Femur (tissue), 1 donor: ENCODE measurements around the gene STIM2.

Experiments used
- DNase-seq: peaks from one replicate; pipeline ENCODE4 v3.0.0-alpha.2; 2017

The STIM2 gene

GRCh38 chr4:27048429-27049238 lies 188.0 kb downstream of the STIM2 start:
- no peak for DNase-seq

DNA sequence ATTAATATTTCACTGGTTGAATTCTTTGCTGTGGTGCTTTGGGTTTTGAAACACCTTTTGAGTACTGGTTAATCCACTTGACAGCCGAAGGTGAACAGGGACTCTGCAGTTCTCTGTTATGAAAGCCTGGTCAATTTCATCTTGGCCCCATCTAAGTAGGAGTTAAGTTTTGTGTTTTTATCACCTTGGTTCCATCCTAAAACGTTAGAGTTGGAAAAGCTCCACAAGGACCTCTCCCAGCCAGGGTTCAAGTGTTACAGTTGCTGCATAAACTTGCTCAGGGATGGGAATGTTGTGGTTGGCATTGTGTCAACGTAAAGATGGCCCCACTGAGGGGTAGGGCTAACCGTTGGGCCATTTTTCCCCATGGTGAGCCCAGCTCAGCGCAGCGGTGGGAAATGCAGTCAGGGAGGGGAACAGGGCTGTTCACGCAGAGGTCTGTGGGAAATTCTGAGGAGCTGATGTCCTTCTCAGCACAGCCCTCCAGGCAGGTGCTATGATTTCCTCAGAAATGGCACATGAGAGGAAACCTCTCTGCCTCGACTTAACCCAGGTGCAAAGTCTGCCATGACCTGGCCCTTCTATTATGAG lies 188.7 kb downstream of the STIM2 start:
- DNase-seq: no peak

DNA sequence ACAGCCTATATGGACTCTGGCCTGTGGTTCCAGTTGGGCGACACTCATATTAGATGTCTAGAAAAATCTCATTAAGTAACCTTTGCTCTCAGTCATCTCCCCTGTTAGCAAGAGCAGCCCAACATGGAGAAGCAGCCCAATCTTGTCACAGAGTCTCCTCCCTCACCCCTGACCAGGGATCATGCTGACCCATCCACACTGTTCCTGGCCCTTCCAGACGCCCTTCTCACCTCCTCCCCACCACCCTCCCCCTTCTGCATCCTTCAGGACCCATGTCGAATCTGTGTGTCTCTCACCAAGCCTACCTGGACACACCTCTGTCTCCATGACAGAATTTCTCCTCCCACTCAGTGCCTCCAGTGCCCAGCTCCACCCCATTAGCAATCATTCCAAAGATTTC lies 190.1 kb downstream of the STIM2 start:
- no peak for DNase-seq

DNA sequence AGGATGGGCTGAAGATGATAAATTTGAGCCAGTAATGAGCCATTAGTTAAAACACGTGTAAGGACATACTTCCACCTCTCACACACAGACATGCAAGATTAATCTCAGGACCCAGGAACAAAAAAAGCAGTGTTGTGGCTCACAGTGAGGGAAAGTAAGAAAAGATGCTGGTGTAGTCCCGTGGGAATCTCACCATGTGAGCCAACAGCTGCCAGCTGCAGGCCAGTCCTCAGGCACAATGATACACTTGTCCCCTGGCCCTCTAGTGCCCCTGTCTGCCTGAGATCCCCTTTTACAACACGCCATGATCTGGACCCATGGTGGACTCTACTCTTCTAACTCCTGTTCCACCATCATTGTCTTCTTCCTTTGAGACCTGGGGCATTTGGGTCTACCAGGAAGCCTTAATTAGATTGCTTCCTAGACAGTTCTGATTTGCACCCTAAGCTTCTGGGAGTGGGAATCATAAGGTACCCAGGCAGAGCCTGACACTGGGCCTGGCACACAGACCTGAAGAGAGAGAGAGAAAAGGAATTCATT lies 194.7 kb downstream of the STIM2 start:
- no peak for DNase-seq

- no peak for DNase-seq
These were observed 195.6 kb downstream of the STIM2 start for GRCh38 chr4:27056281-27056680.

DNA sequence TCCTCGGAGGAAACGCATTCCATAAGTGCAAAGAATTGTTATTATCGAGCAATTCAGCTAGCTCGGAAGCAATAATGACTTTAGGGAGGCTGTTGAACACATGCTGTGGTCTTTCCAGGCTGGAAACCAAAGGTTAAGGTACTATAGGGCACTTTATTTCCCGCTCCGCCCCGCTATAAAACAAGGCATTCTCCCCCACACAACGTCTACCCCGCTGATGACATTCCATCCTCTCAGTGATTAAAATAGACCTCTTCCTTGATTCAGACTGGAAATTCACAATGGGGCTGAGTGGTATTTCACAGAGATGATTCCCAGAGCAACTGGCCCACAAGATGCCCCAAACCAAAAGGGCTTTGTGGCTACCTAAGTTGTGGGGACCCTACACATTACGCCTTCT lies 196.4 kb downstream of the STIM2 start:
- no peak for DNase-seq

DNA sequence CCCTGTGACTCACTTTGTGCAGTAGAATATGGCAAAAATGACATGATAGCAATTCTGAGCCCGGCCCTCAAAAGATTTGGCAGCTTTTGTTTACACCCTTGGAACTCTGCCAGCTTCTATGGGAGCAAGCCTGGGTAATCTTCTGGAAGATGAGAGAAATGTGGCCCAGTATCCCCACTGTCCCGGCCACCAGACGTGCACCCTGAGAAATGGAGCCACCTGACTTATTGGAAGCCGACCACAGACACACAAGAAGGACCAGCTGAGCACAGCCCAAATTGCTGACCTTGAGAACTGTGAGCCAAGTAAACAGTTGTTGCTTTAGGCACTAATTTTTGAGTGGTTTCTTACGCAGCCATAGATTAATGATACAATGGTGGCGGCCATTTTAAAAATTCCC lies 197.0 kb downstream of the STIM2 start:
- no peak for DNase-seq

GRCh38 chr4:27058819-27059406 lies 198.3 kb downstream of the STIM2 start:
- no peak for DNase-seq

- DNase-seq: no peak
These were observed 198.8 kb downstream of the STIM2 start for GRCh38 chr4:27059446-27059845.

DNA sequence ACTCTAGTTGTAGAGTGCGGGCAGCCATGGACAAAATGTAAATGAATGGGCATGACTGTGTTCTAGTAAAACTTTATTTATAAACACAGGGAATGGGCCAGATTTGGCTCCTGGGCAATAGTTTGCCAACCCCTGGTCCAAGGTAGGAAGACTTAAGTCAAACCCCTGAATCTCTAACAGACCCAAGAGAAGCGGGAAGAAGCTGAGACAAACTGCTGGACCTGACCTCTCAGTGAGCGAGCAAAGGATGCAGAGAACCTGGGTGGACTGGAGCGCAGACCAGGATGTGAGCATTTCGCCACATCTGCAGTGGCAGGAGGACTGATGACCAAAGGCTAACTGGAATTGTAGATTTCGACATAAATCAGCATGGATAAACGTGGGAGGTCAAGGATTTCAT lies 201.6 kb downstream of the STIM2 start:
- DNase-seq: no peak

DNA sequence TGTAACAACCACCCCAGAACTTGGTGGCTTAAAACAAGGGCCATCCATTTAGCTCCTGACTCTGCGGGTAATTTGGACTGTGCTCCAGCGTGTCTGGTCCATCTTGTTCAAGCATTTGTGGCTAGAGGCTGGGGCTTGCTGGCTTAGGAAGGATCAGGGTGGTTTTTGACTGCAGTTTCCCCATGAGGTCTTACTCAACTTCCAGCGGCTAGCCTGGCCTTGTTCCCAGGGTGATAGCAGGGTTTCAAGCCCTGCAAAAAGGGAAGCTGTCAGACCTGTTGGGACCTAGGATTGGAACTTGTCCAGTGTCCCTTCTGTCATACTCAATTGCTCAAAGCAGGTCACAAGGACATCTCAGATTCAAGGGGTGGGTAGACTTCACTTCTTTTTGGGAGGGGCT lies 205.9 kb downstream of the STIM2 start:
- DNase-seq: peak; percentile 46

- DNase-seq: no peak
These were observed 207.7 kb downstream of the STIM2 start for GRCh38 chr4:27068151-27068867.
